Left ventricle myocardium inferior (tissue), 1 donor: ENCODE measurements around the gene HEG1. TPM values are rescaled to one million over a fixed set of nuclear protein-coding genes. Genes with fewer than 3 reads are reported as not detected.

Experiments
- DNase-seq: peaks from one replicate; pipeline ENCODE4 v3.0.0-alpha.2; 2020
- H3K27ac ChIP-seq: fragments of 200-600 bp; replicated peaks from 2 replicates; pipeline ENCODE4 v1.8.0; 2021
- H3K27me3 ChIP-seq: fragments of 200-600 bp; 2 replicates; pipeline ENCODE4 v1.8.0; 2021; ENCODE audit warnings: low read depth
- H3K36me3 ChIP-seq: fragments of 200-600 bp; 2 replicates; pipeline ENCODE4 v1.8.0; 2021
- H3K4me1 ChIP-seq: fragments of 200-600 bp; 2 replicates; pipeline ENCODE4 v1.8.0; 2021
- H3K4me3 ChIP-seq: fragments of 200-600 bp; 2 replicates; pipeline ENCODE4 v1.8.0; 2021; ENCODE audit warnings: mild to moderate bottlenecking, moderate library complexity
- H3K9me3 ChIP-seq: fragments of 200-600 bp; replicated peaks from 2 replicates; pipeline ENCODE4 v1.8.0; 2021
- CTCF ChIP-seq: fragments of 200-600 bp; IDR thresholded peaks from 2 replicates; pipeline ENCODE4 v1.8.0; 2021; ENCODE audit warnings: antibody characterized with exemption, mild to moderate bottlenecking, borderline replicate concordance
- intact Hi-C: fragments of 100-400 bp; cut with micrococcal nuclease; formaldehyde crosslinking; loops from one replicate; pipeline ENCODE4 v1.11.0; 2022
- total RNA-seq: library from RNA; stranded (reverse); fragmentation: NEBNext Ultra II Directional; extraction: Animal tissue kit (Norgen Biotek cat#: 25700); gene quantifications from one replicate; pipeline ENCODE4 v1.2.1, GENCODE V29; 2021
- donor health status: DM: no; HTN: yes; CAD: no; lungs with severe emphysema.

Gene HEG1
- total RNA-seq, 1 donor from 2014 or later, result 105 TPM

GRCh38 chr3:125069452-125069851 lies 13.7 kb upstream of the HEG1 start:
- H3K36me3 ChIP-seq, result no peaks in the 10 kb centered on the region

GRCh38 chr3:125068265-125068664 lies 12.5 kb upstream of the HEG1 start:
- TF ChIP-seq CTCF, result no peak
- DNase-seq, result no peak
- Histone ChIP-seq H3K4me3 (no peak overlapping the region), H3K36me3 (no peaks in the 10 kb centered on the region), H3K4me1 (peaks cover 11% of the 10 kb centered on the region), H3K27me3 (no peaks in the 10 kb centered on the region), H3K27ac (no peak overlapping the region), H3K9me3 (no peaks in the 10 kb centered on the region)
- intact Hi-C loops, result loop anchor here (10.0 kb wide), 1 partner anchor 77 kb away; no protein-coding TSS in a partner anchor

More at GRCh38 chr3:125069452-125069851, 13.7 kb upstream of the HEG1 start:
- H3K4me3 ChIP-seq, result no peak overlapping the region
- intact Hi-C loops, result loop anchor here (10.0 kb wide), 1 partner anchor 75 kb away; no protein-coding TSS in a partner anchor
- no peak for DNase-seq
- no peaks in the 10 kb centered on the region for H3K9me3 ChIP-seq
- no peaks in the 10 kb centered on the region for H3K4me1 ChIP-seq
- no peak overlapping the region for H3K27ac ChIP-seq
- H3K27me3 ChIP-seq, result no peaks in the 10 kb centered on the region
- TF ChIP-seq CTCF, result no peak

- intact Hi-C loops, result loop anchor here (10.0 kb wide), 1 partner anchor 78 kb away; no protein-coding TSS in a partner anchor
- Histone ChIP-seq H3K27ac (no peak overlapping the region), H3K4me1 (peaks cover 22% of the 10 kb centered on the region), H3K36me3 (no peaks in the 10 kb centered on the region), H3K9me3 (no peaks in the 10 kb centered on the region), H3K27me3 (no peaks in the 10 kb centered on the region), H3K4me3 (no peak overlapping the region)
- DNase-seq, result no peak
- no peak for TF ChIP-seq CTCF
Measured at GRCh38 chr3:125067225-125067624, 11.4 kb upstream of the HEG1 start.

- peak overlapping the region; percentile 89 for H3K27ac ChIP-seq
Measured at GRCh38 chr3:125062904-125063618, 7.3 kb upstream of the HEG1 start.

GRCh38 chr3:125061646-125062045 lies 5.8 kb upstream of the HEG1 start:
- intact Hi-C loops, result loop anchor here (10.0 kb wide), 1 partner anchor 83 kb away; no protein-coding TSS in a partner anchor
- peak overlapping the region; percentile 89 for H3K27ac ChIP-seq

More at GRCh38 chr3:125062904-125063618, 7.3 kb upstream of the HEG1 start:
- TF ChIP-seq CTCF, result no peak
- Histone ChIP-seq H3K4me1 (peaks cover 53% of the 10 kb centered on the region), H3K9me3 (no peaks in the 10 kb centered on the region), H3K4me3 (peak overlapping the region; percentile 57), H3K27me3 (no peaks in the 10 kb centered on the region), H3K36me3 (no peaks in the 10 kb centered on the region)
- peak; percentile 52 for DNase-seq
- intact Hi-C loops, result loop anchor here (10.0 kb wide), 1 partner anchor 82 kb away; no protein-coding TSS in a partner anchor

More at GRCh38 chr3:125061646-125062045, 5.8 kb upstream of the HEG1 start:
- peak overlapping the region; percentile 57 for H3K4me3 ChIP-seq
- H3K4me1 ChIP-seq, result peaks cover 67% of the 10 kb centered on the region
- no peaks in the 10 kb centered on the region for H3K36me3 ChIP-seq
- TF ChIP-seq CTCF, result no peak
- DNase-seq, result no peak
- H3K27me3 ChIP-seq, result no peaks in the 10 kb centered on the region
- no peaks in the 10 kb centered on the region for H3K9me3 ChIP-seq
